WTC11 (cell line): ENCODE data around the gene CYP20A1. TPM values are rescaled to one million over a fixed set of nuclear protein-coding genes. Genes with fewer than 3 reads are reported as not detected.

ENCODE experiments used
- ATAC-seq: fragments of 200-7000 bp; cut with Tn5 transposase; 2 replicates; pipeline ENCODE4 v1.10.0; 2021; ENCODE audit warnings: mild to moderate bottlenecking, moderate library complexity
- CTCF ChIA-PET: fragments of 300-600 bp; sonication (Branson Sonifier 250); formaldehyde crosslinking; loops from one replicate; lab custom pipeline; 2021; ENCODE audit warnings: antibody characterized with exemption; lab: Charles Lee
- POLR2A ChIA-PET: fragments of 350-600 bp; sonication (Branson Sonifier 250); formaldehyde crosslinking; loops from one replicate; lab custom pipeline; 2021; ENCODE audit warnings: antibody characterized with exemption; lab: Charles Lee
- DNase-seq: peaks from one replicate; pipeline ENCODE4 v3.0.0; 2021; ENCODE audit warnings: low spot score
- H3K27ac Mint-ChIP-seq: 2 replicates; pipeline ENCODE4 v1.8.0; 2021; ENCODE audit warnings: mixed read lengths
- H3K27me3 Mint-ChIP-seq: 2 replicates; pipeline ENCODE4 v1.8.0; 2021; ENCODE audit warnings: low read depth, mild to moderate bottlenecking, moderate library complexity, mixed read lengths
- H3K36me3 Mint-ChIP-seq: 2 replicates; pipeline ENCODE4 v1.8.0; 2021; ENCODE audit warnings: mixed read lengths
- H3K4me1 Mint-ChIP-seq: 2 replicates; pipeline ENCODE4 v1.8.0; 2022; ENCODE audit warnings: mixed read lengths
- H3K4me3 Mint-ChIP-seq: 2 replicates; pipeline ENCODE4 v1.8.0; 2021; ENCODE audit warnings: mild to moderate bottlenecking, moderate library complexity, mixed read lengths
- H3K9me3 Mint-ChIP-seq: 2 replicates; pipeline ENCODE4 v1.8.0; 2021; ENCODE audit warnings: mixed read lengths
- E2F1 ChIP-seq: sonication (generic); formaldehyde crosslinking; IDR thresholded peaks from 2 replicates; pipeline ENCODE4 v1.8.0; 2022; ENCODE audit warnings: mild to moderate bottlenecking, missing genetic modification reagents
- E2F5 ChIP-seq: sonication (generic); formaldehyde crosslinking; IDR thresholded peaks from 2 replicates; pipeline ENCODE4 v1.8.1; 2022; ENCODE audit warnings: mild to moderate bottlenecking, moderate library complexity, missing genetic modification reagents
- FOXP1 ChIP-seq: sonication (generic); formaldehyde crosslinking; IDR thresholded peaks from 2 replicates; pipeline ENCODE4 v1.8.0; 2022; ENCODE audit warnings: missing genetic modification reagents, mild to moderate bottlenecking, moderate library complexity, borderline replicate concordance
- GABPB1 ChIP-seq: sonication (generic); formaldehyde crosslinking; IDR thresholded peaks from 2 replicates; pipeline ENCODE4 v1.8.1; 2023; ENCODE audit warnings: mild to moderate bottlenecking, missing genetic modification reagents
- HMGA2 ChIP-seq: fragments of 250-450 bp; sonication (Bioruptor Pico); IDR thresholded peaks from 2 replicates; pipeline ENCODE4 v1.4.0; 2021; ENCODE audit warnings: mild to moderate bottlenecking, moderate library complexity
- KAT7 ChIP-seq: sonication (generic); formaldehyde crosslinking; IDR thresholded peaks from 2 replicates; pipeline ENCODE4 v1.8.1; 2023; ENCODE audit warnings: missing genetic modification reagents, mild to moderate bottlenecking, borderline replicate concordance
- SOX15 ChIP-seq: fragments of 250-450 bp; sonication (Bioruptor Pico); IDR thresholded peaks from 2 replicates; pipeline ENCODE4 v1.9.0; 2021; ENCODE audit warnings: mild to moderate bottlenecking
- TEAD4 ChIP-seq: sonication (generic); formaldehyde crosslinking; IDR thresholded peaks from 2 replicates; pipeline ENCODE4 v1.8.0; 2022; ENCODE audit warnings: mild to moderate bottlenecking, missing genetic modification reagents
- TP53 ChIP-seq: sonication (generic); formaldehyde crosslinking; IDR thresholded peaks from 2 replicates; pipeline ENCODE4 v1.8.1; 2023; ENCODE audit warnings: mild to moderate bottlenecking, missing genetic modification reagents
- USF2 ChIP-seq: sonication (generic); formaldehyde crosslinking; IDR thresholded peaks from 2 replicates; pipeline ENCODE4 v1.8.1; 2023; ENCODE audit warnings: mild to moderate bottlenecking, missing genetic modification reagents, moderate library complexity
- ZNF232 ChIP-seq: sonication (generic); formaldehyde crosslinking; IDR thresholded peaks from 2 replicates; pipeline ENCODE4 v1.8.0; 2022; ENCODE audit warnings: mild to moderate bottlenecking, missing genetic modification reagents
- ZNF317 ChIP-seq: sonication (generic); formaldehyde crosslinking; IDR thresholded peaks from 2 replicates; pipeline ENCODE4 v1.8.1; 2023; ENCODE audit warnings: low read depth, mild to moderate bottlenecking, moderate library complexity, missing genetic modification reagents, borderline replicate concordance
- total RNA-seq: library from RNA; stranded (reverse); gene quantifications from 3 replicates; pipeline ENCODE4 v1.2.3, GENCODE V29; 2021
- TF ChIP-seq, protein P1 (sequence below): sonication (generic); formaldehyde crosslinking; IDR thresholded peaks from 2 replicates; pipeline ENCODE4 v1.8.1; 2023; ENCODE audit warnings: mild to moderate bottlenecking, missing genetic modification reagents
- TF ChIP-seq, protein P2 (sequence below): fragments of 250-450 bp; sonication (Bioruptor Pico); IDR thresholded peaks from 2 replicates; pipeline ENCODE4 v2.1.2; 2022; ENCODE audit warnings: mild to moderate bottlenecking, moderate library complexity
- TF ChIP-seq, protein P3 (sequence below): fragments of 200-600 bp; IDR thresholded peaks from 2 replicates; pipeline ENCODE4 v1.8.0; 2022; ENCODE audit warnings: antibody characterized with exemption
- TF ChIP-seq, protein P4 (sequence below): fragments of 250-450 bp; sonication (Bioruptor Pico); IDR thresholded peaks from 2 replicates; pipeline ENCODE4 v1.9.0; 2021; ENCODE audit warnings: mild to moderate bottlenecking
- TF ChIP-seq, protein P5 (sequence below): sonication (generic); formaldehyde crosslinking; IDR thresholded peaks from 2 replicates; pipeline ENCODE4 v1.8.0; 2023; ENCODE audit warnings: missing genetic modification reagents

CYP20A1 gene
- total RNA-seq, 1 experiment from 2014 or later = 13.5 TPM

GRCh38 chr2:203326356-203326755 is 87.5 kb downstream of the CYP20A1 start:
- Mint-ChIP-seq H3K36me3 (no peaks in the 10 kb centered on the region), H3K4me1 (peaks cover 26% of the 10 kb centered on the region), H3K9me3 (no peaks in the 10 kb centered on the region), H3K27me3 (no peaks in the 10 kb centered on the region; the same call in 1 of the 2 replicates), H3K27ac (no peak overlapping the region), H3K4me3 (0 out of 2 replicates have a peak overlapping the region, but pooled peaks have one; percentile 90)
- ChIA-PET CTCF (no interaction called here), POLR2A (no interaction called here)
- ATAC-seq (no peak), DNase-seq (no peak)
- TF ChIP-seq, protein P1, sequence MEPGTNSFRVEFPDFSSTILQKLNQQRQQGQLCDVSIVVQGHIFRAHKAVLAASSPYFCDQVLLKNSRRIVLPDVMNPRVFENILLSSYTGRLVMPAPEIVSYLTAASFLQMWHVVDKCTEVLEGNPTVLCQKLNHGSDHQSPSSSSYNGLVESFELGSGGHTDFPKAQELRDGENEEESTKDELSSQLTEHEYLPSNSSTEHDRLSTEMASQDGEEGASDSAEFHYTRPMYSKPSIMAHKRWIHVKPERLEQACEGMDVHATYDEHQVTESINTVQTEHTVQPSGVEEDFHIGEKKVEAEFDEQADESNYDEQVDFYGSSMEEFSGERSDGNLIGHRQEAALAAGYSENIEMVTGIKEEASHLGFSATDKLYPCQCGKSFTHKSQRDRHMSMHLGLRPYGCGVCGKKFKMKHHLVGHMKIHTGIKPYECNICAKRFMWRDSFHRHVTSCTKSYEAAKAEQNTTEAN (CRISPR knock-in tag) = no peak
- TF ChIP-seq, protein P2, sequence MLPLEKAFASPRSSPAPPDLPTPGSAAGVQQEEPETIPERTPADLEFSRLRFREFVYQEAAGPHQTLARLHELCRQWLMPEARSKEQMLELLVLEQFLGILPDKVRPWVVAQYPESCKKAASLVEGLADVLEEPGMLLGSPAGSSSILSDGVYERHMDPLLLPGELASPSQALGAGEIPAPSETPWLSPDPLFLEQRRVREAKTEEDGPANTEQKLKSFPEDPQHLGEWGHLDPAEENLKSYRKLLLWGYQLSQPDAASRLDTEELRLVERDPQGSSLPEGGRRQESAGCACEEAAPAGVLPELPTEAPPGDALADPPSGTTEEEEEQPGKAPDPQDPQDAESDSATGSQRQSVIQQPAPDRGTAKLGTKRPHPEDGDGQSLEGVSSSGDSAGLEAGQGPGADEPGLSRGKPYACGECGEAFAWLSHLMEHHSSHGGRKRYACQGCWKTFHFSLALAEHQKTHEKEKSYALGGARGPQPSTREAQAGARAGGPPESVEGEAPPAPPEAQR = no peak
- TF ChIP-seq SOX15 (CRISPR knock-in tag) (no peak), ZNF232 (CRISPR knock-in tag) (no peak), KAT7 (CRISPR knock-in tag) (no peak), E2F1 (no peak), TEAD4 (CRISPR knock-in tag) (no peak), ZNF317 (no peak), TP53 (CRISPR knock-in tag) (no peak), E2F5 (CRISPR knock-in tag) (no peak), FOXP1 (CRISPR knock-in tag) (no peak), HMGA2 (CRISPR knock-in tag) (no peak)
- TF ChIP-seq, protein P3, sequence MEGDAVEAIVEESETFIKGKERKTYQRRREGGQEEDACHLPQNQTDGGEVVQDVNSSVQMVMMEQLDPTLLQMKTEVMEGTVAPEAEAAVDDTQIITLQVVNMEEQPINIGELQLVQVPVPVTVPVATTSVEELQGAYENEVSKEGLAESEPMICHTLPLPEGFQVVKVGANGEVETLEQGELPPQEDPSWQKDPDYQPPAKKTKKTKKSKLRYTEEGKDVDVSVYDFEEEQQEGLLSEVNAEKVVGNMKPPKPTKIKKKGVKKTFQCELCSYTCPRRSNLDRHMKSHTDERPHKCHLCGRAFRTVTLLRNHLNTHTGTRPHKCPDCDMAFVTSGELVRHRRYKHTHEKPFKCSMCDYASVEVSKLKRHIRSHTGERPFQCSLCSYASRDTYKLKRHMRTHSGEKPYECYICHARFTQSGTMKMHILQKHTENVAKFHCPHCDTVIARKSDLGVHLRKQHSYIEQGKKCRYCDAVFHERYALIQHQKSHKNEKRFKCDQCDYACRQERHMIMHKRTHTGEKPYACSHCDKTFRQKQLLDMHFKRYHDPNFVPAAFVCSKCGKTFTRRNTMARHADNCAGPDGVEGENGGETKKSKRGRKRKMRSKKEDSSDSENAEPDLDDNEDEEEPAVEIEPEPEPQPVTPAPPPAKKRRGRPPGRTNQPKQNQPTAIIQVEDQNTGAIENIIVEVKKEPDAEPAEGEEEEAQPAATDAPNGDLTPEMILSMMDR = no peak
- TF ChIP-seq, protein P4, sequence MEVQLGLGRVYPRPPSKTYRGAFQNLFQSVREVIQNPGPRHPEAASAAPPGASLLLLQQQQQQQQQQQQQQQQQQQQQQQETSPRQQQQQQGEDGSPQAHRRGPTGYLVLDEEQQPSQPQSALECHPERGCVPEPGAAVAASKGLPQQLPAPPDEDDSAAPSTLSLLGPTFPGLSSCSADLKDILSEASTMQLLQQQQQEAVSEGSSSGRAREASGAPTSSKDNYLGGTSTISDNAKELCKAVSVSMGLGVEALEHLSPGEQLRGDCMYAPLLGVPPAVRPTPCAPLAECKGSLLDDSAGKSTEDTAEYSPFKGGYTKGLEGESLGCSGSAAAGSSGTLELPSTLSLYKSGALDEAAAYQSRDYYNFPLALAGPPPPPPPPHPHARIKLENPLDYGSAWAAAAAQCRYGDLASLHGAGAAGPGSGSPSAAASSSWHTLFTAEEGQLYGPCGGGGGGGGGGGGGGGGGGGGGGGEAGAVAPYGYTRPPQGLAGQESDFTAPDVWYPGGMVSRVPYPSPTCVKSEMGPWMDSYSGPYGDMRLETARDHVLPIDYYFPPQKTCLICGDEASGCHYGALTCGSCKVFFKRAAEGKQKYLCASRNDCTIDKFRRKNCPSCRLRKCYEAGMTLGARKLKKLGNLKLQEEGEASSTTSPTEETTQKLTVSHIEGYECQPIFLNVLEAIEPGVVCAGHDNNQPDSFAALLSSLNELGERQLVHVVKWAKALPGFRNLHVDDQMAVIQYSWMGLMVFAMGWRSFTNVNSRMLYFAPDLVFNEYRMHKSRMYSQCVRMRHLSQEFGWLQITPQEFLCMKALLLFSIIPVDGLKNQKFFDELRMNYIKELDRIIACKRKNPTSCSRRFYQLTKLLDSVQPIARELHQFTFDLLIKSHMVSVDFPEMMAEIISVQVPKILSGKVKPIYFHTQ (CRISPR knock-in tag) = no peak
- TF ChIP-seq, protein P5, sequence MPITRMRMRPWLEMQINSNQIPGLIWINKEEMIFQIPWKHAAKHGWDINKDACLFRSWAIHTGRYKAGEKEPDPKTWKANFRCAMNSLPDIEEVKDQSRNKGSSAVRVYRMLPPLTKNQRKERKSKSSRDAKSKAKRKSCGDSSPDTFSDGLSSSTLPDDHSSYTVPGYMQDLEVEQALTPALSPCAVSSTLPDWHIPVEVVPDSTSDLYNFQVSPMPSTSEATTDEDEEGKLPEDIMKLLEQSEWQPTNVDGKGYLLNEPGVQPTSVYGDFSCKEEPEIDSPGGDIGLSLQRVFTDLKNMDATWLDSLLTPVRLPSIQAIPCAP = no peak

- POLR2A ChIA-PET = interaction anchor here (1.0 to 1.7 kb wide), 2 partner anchors 45 to 88 kb away, joined by 4 to 8 read pairs; partner anchors contain the start of gene CYP20A1
- peak overlapping the region; percentile 90 for H3K4me3 Mint-ChIP-seq
- no peaks in the 10 kb centered on the region for H3K9me3 Mint-ChIP-seq
- H3K27me3 Mint-ChIP-seq = no peaks in the 10 kb centered on the region
- ATAC-seq (peak; percentile 14), DNase-seq (peak; percentile 18)
- peak overlapping the region; percentile 98 for H3K27ac Mint-ChIP-seq
- TF ChIP-seq GABPB1 (CRISPR knock-in tag) (0 out of 2 replicates have a peak, but pooled peaks have one; percentile 14), USF2 (CRISPR knock-in tag) (no peak)
- CTCF ChIA-PET = interaction anchor here (1.0 kb wide), 1 partner anchor 88 kb away, joined by 3 read pairs; the partner anchor contains the start of gene CYP20A1
- H3K4me1 Mint-ChIP-seq = peaks cover 26% of the 10 kb centered on the region
- no peaks in the 10 kb centered on the region for H3K36me3 Mint-ChIP-seq
Observed at GRCh38 chr2:203327582-203327900, 88.7 kb downstream of the CYP20A1 start.
